OCI-LY7 (cell line): ENCODE results near the gene NAA30. TPM values are rescaled to one million over a fixed set of nuclear protein-coding genes. Genes with fewer than 3 reads are reported as not detected.

Experiments used
- BruUV-seq: library from RNA; stranded (reverse); fragments of 400-500 nt; replicated peaks from 2 replicates; lab custom pipeline; 2021; lab: Mats Ljungman, UMichigan
- CTCF ChIA-PET: fragments of 300-600 bp; sonication (Branson Sonifier 250); formaldehyde crosslinking; loops from one replicate; lab custom pipeline; 2022; ENCODE audit warnings: antibody characterized with exemption; ENCODE audit not compliant: unreplicated experiment; lab: Charles Lee
- POLR2A ChIA-PET: fragments of 300-600 bp; sonication (Branson Sonifier 250); formaldehyde crosslinking; loops from one replicate; lab custom pipeline; 2022; ENCODE audit warnings: antibody characterized with exemption; lab: Charles Lee
- DNase-seq: peaks from one replicate; pipeline ENCODE4 v3.0.0-alpha.2; 2015; ENCODE audit warnings: low spot score
- H2AFZ ChIP-seq: fragments of 200-600 bp; sonication (generic), shearing (Covaris generic); 2 replicates; pipeline ENCODE4 v1.6.1; 2014; ENCODE audit warnings: mild to moderate bottlenecking, antibody characterized with exemption, low read length, moderate library complexity
- H3K27ac ChIP-seq: fragments of 200-600 bp; sonication (generic); 2 replicates; pipeline ENCODE4 v1.5.1; 2014; ENCODE audit warnings: mixed run types, low read depth, mild to moderate bottlenecking, moderate library complexity, low read length, inconsistent platforms; ENCODE audit not compliant: poor library complexity, severe bottlenecking
- H3K36me3 ChIP-seq: fragments of 200-600 bp; sonication (generic); 2 replicates; pipeline ENCODE4 v1.6.1; 2014; ENCODE audit warnings: mild to moderate bottlenecking, antibody characterized with exemption, low read length, moderate library complexity, mixed read lengths; ENCODE audit not compliant: insufficient read depth
- H3K4me1 ChIP-seq: fragments of 200-600 bp; sonication (generic); 2 replicates; pipeline ENCODE4 v1.5.1; 2014; ENCODE audit warnings: mild to moderate bottlenecking, low read length; ENCODE audit not compliant: insufficient read depth, poor library complexity, severe bottlenecking
- H3K4me2 ChIP-seq: fragments of 200-600 bp; sonication (generic); 2 replicates; pipeline ENCODE4 v1.6.1; 2014; ENCODE audit warnings: mild to moderate bottlenecking, low read length
- H3K4me3 ChIP-seq: fragments of 200-600 bp; sonication (generic); 2 replicates; pipeline ENCODE4 v1.5.1; 2014; ENCODE audit warnings: mild to moderate bottlenecking, low read depth, low read length; ENCODE audit not compliant: poor library complexity, severe bottlenecking
- H3K79me2 ChIP-seq: fragments of 200-600 bp; sonication (generic); 2 replicates; pipeline ENCODE4 v1.6.1; 2016; ENCODE audit warnings: low read depth, mild to moderate bottlenecking, low read length, moderate library complexity, mixed read lengths; ENCODE audit not compliant: insufficient read depth
- H3K9me2 ChIP-seq: fragments of 200-600 bp; sonication (generic); 2 replicates; pipeline ENCODE4 v1.6.1; 2016; ENCODE audit warnings: mild to moderate bottlenecking, low read length, mixed read lengths; ENCODE audit not compliant: insufficient read depth
- H3K9me3 ChIP-seq: fragments of 200-600 bp; sonication (generic); 2 replicates; pipeline ENCODE4 v1.6.1; 2014; ENCODE audit warnings: mild to moderate bottlenecking, mixed run types, low read length, mixed read lengths
- H4K20me1 ChIP-seq: fragments of 200-600 bp; sonication (generic); 2 replicates; pipeline ENCODE4 v1.6.1; 2014; ENCODE audit warnings: mild to moderate bottlenecking, antibody characterized with exemption, low read length, moderate library complexity, mixed read lengths; ENCODE audit not compliant: insufficient read depth
- EZH2phosphoT487 ChIP-seq: fragments of 200-600 bp; sonication (generic); IDR thresholded peaks from 2 replicates; pipeline ENCODE4 v1.6.1; 2018; ENCODE audit warnings: low read depth, borderline replicate concordance, mild to moderate bottlenecking, mixed run types, antibody characterized with exemption, low read length, moderate library complexity, mixed read lengths
- intact Hi-C: fragments of 100-400 bp; cut with micrococcal nuclease; formaldehyde crosslinking; loops from one replicate; pipeline ENCODE4 v1.10.0; 2022; ENCODE audit not compliant: unreplicated experiment
- total RNA-seq, 2 experiments: library from RNA; depleted of rRNA in 1 of 2; stranded (reverse); fragments of >200 nt in 1 of 2; shearing (Covaris generic) in 1 of 2; gene quantifications; 2 replicates each; pipeline ENCODE4 v1.2.3, GENCODE V29; 2014 to 2022
- TF ChIP-seq, protein P1 (sequence below): fragments of 200-600 bp; sonication (generic); conservative IDR thresholded peaks from 2 replicates; pipeline ENCODE4 v1.5.1; 2014; ENCODE audit warnings: mild to moderate bottlenecking, antibody characterized with exemption, low read length, moderate library complexity, mixed read lengths

The NAA30 gene
- total RNA-seq, 2 experiments from 2014 or later, result 7.4 to 18.1 TPM

DNA sequence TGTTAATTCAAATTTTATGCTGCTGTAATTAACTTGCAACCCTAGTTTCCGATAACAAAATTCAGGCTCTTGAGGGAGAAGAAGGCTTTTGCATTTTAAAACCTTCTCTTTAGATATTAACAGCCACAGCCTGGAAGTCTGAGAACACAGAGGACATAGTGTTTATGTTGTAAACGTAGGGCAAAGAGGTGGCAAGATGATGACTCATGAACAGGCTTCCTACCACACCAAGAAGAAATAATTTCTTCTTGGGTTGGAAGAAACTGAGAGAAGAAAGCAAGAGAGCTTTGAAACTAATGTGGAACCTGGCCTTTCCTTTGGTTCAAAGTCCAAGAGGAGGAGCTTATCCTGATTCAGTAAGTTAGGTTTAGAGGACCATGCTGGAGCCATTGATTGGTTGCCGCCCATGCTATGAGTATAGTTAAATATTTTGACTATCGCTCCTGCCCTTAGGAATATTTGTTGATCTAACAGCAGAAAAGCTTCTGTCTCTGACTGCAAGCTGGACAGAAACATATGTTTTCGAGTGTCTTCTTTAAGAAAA is 71.5 kb downstream of the NAA30 start:
- Histone ChIP-seq H3K4me2 (no peak overlapping the region), H3K4me1 (peaks cover 32% of the 10 kb centered on the region), H3K4me3 (no peak overlapping the region), H3K9me3 (no peaks in the 10 kb centered on the region), H2AFZ (peak overlapping the region; percentile 25; the same call in 1 of the 2 replicates), H3K36me3 (no peaks in the 10 kb centered on the region), H3K9me2 (no peaks in the 10 kb centered on the region), H3K79me2 (no peaks in the 10 kb centered on the region), H3K27ac (no peak overlapping the region), H4K20me1 (no peaks in the 10 kb centered on the region)
- ChIA-PET CTCF (interaction anchor here (1.5 kb wide), 1 partner anchor 23 kb away, joined by 3 read pairs; no protein-coding TSS in a partner anchor), POLR2A (interaction anchor here (1.4 kb wide), 1 partner anchor 17 kb away, joined by 4 read pairs; no protein-coding TSS in a partner anchor)
- no peak for TF ChIP-seq EZH2phosphoT487
- TF ChIP-seq, protein P1, sequence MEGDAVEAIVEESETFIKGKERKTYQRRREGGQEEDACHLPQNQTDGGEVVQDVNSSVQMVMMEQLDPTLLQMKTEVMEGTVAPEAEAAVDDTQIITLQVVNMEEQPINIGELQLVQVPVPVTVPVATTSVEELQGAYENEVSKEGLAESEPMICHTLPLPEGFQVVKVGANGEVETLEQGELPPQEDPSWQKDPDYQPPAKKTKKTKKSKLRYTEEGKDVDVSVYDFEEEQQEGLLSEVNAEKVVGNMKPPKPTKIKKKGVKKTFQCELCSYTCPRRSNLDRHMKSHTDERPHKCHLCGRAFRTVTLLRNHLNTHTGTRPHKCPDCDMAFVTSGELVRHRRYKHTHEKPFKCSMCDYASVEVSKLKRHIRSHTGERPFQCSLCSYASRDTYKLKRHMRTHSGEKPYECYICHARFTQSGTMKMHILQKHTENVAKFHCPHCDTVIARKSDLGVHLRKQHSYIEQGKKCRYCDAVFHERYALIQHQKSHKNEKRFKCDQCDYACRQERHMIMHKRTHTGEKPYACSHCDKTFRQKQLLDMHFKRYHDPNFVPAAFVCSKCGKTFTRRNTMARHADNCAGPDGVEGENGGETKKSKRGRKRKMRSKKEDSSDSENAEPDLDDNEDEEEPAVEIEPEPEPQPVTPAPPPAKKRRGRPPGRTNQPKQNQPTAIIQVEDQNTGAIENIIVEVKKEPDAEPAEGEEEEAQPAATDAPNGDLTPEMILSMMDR, result no peak
- DNase-seq, result no peak
- BruUV-seq, result no TSS peak
- intact Hi-C loops, result loop anchor here (5.0 kb wide), 1 partner anchor 195 kb away; the partner anchor contains the start of genes AP5M1 and EXOC5

DNA sequence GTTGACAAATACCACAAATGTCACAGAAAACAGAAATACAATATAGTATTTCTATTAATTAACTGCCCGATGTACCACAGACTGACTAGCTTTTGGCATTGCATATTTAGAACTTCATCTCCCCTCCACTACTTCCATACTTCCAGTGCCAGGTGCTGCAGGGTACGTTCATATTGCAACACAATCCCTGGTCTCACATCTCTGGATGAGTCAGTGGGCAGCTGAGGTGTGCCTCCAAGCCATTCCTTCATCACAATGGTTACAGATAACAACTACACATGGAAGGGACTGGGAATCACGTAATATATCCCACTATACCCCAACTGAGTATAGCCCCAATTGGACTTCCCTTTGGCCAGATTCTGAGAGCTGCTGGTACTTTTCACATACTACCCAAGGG is 72.2 kb downstream of the NAA30 start:
- Histone ChIP-seq H3K9me2 (no peaks in the 10 kb centered on the region), H3K27ac (peak overlapping the region; percentile 82), H3K9me3 (no peaks in the 10 kb centered on the region), H3K79me2 (no peaks in the 10 kb centered on the region), H2AFZ (0 out of 2 replicates have a peak overlapping the region, but pooled peaks have one; percentile 26), H3K4me3 (no peak overlapping the region), H3K4me2 (no peak overlapping the region; the same call in 1 of the 2 replicates), H3K4me1 (peaks cover 32% of the 10 kb centered on the region), H4K20me1 (no peaks in the 10 kb centered on the region), H3K36me3 (no peaks in the 10 kb centered on the region)
- no TSS peak for BruUV-seq
- TF ChIP-seq, protein P1, result no peak
- CTCF ChIA-PET, result interaction anchor here (1.5 kb wide), 1 partner anchor 22 kb away, joined by 3 read pairs; no protein-coding TSS in a partner anchor
- no peak for DNase-seq
- POLR2A ChIA-PET, result interaction anchor here (1.0 to 1.4 kb wide), 2 partner anchors 10 to 18 kb away, joined by 3 to 4 read pairs; no protein-coding TSS in a partner anchor
- intact Hi-C loops, result loop anchor here (5.0 kb wide), 1 partner anchor 195 kb away; the partner anchor contains the start of genes AP5M1 and EXOC5
